T-helper 17 cell (primary cell): Measurements from ENCODE around the gene SLC26A6. TPM values are rescaled to one million over a fixed set of nuclear protein-coding genes. Genes with fewer than 3 reads are reported as not detected.

ENCODE experiments used
- ATAC-seq: fragments of 150-1000 bp; cut with Tn5 transposase; 2 replicates; pipeline ENCODE4 v1.10.0; 2021; ENCODE audit warnings: mild to moderate bottlenecking, moderate library complexity
- DNase-seq, 3 donors: peaks; one replicate each; pipeline versions ENCODE4 v3.0.0 to v3.0.0-alpha.2; 2020 to 2021
- H3K9me3 ChIP-seq: one replicate; pipeline ENCODE4 v1.7.0; 2013; ENCODE audit warnings: low read length, mild to moderate bottlenecking; ENCODE audit not compliant: control insufficient read depth, poor library complexity, severe bottlenecking
- H3K27ac Mint-ChIP-seq: one replicate; pipeline ENCODE4 v1.8.0; 2022; ENCODE audit warnings: mild to moderate bottlenecking, moderate library complexity, mixed read lengths
- H3K27me3 Mint-ChIP-seq: one replicate; pipeline ENCODE4 v1.8.0; 2022; ENCODE audit warnings: mixed read lengths
- H3K36me3 Mint-ChIP-seq: one replicate; pipeline ENCODE4 v1.8.0; 2022; ENCODE audit warnings: low read depth, mixed read lengths
- H3K4me1 Mint-ChIP-seq: one replicate; pipeline ENCODE4 v1.8.0; 2022; ENCODE audit warnings: mild to moderate bottlenecking, mixed read lengths
- H3K4me3 Mint-ChIP-seq: one replicate; pipeline ENCODE4 v1.8.0; 2022; ENCODE audit warnings: mild to moderate bottlenecking, moderate library complexity, mixed read lengths
- total RNA-seq, 4 donors: library from RNA in 2 of 4; stranded (reverse) in 2 of 4; gene quantifications; one replicate each; pipeline ENCODE4 v1.2.3 and lab custom pipeline; 2022 to 2026

The SLC26A6 gene
- total RNA-seq, 2 donors from 2014 or later: 16.4 to 22.1 TPM

- Mint-ChIP-seq H3K4me3 (no peak overlapping the region), H3K27ac (peak overlapping the region; percentile 85), H3K27me3 (peaks cover 25% of the 10 kb centered on the region), H3K4me1 (peaks cover 14% of the 10 kb centered on the region), H3K36me3 (no peaks in the 10 kb centered on the region)
- DNase-seq: no peak
- H3K9me3 ChIP-seq: no peaks in the 10 kb centered on the region
- no peak for ATAC-seq
Measured at GRCh38 chr3:48596676-48597407, 38.4 kb downstream of the SLC26A6 start.

- H3K36me3 Mint-ChIP-seq: no peaks in the 10 kb centered on the region
Measured at GRCh38 chr3:48596157-48596556, 39.1 kb downstream of the SLC26A6 start.

GRCh38 chr3:48595526-48596121, 39.6 kb downstream of the SLC26A6 start:
- Mint-ChIP-seq H3K36me3 (peaks cover 4% of the 10 kb centered on the region), H3K27me3 (peaks cover 35% of the 10 kb centered on the region), H3K27ac (peak overlapping the region; percentile 19), H3K4me3 (no peak overlapping the region), H3K4me1 (peaks cover 14% of the 10 kb centered on the region)
- DNase-seq (no peak), ATAC-seq (peak; percentile 12)
- no peaks in the 10 kb centered on the region for H3K9me3 ChIP-seq

More at GRCh38 chr3:48596157-48596556, 39.1 kb downstream of the SLC26A6 start:
- H3K27ac Mint-ChIP-seq: peak overlapping the region; percentile 19
- ATAC-seq (no peak), DNase-seq (no peak)
- peaks cover 29% of the 10 kb centered on the region for H3K27me3 Mint-ChIP-seq
- peaks cover 14% of the 10 kb centered on the region for H3K4me1 Mint-ChIP-seq
- H3K9me3 ChIP-seq: no peaks in the 10 kb centered on the region
- no peak overlapping the region for H3K4me3 Mint-ChIP-seq

GRCh38 chr3:48595075-48595525, 40.2 kb downstream of the SLC26A6 start, which contains the start of gene COL7A1:
Gene COL7A1 (minus strand): TSS chr3:48595329. CDS start chr3:48595159, 170 bp downstream.
- peaks cover 4% of the 10 kb centered on the region for H3K36me3 Mint-ChIP-seq
- DNase-seq: no peak
- peak; percentile 44 for ATAC-seq
- peak within 1 kb of the TSS; percentile 19 for H3K27ac Mint-ChIP-seq
- peak within 1 kb of the TSS; percentile 63 for H3K4me3 Mint-ChIP-seq
- H3K9me3 ChIP-seq: no peaks in the 10 kb centered on the region
- peaks cover 14% of the 10 kb centered on the region for H3K4me1 Mint-ChIP-seq
- H3K27me3 Mint-ChIP-seq: peaks cover 39% of the 10 kb centered on the region

- H3K4me3 Mint-ChIP-seq: peak overlapping the region; percentile 63
- no peak for ATAC-seq
- peaks cover 44% of the 10 kb centered on the region for H3K27me3 Mint-ChIP-seq
Measured at GRCh38 chr3:48594417-48595049, 40.7 kb downstream of the SLC26A6 start.

GRCh38 chr3:48593337-48593736, 41.9 kb downstream of the SLC26A6 start:
- H3K4me3 Mint-ChIP-seq: no peak overlapping the region
- peaks cover 54% of the 10 kb centered on the region for H3K27me3 Mint-ChIP-seq
- H3K4me1 Mint-ChIP-seq: peaks cover 19% of the 10 kb centered on the region
- no peak overlapping the region for H3K27ac Mint-ChIP-seq
- H3K36me3 Mint-ChIP-seq: peaks cover 6% of the 10 kb centered on the region
- no peak for DNase-seq
- no peak for ATAC-seq
- no peaks in the 10 kb centered on the region for H3K9me3 ChIP-seq

More at GRCh38 chr3:48594417-48595049, 40.7 kb downstream of the SLC26A6 start:
- Mint-ChIP-seq H3K27ac (no peak overlapping the region), H3K4me1 (peaks cover 18% of the 10 kb centered on the region), H3K36me3 (peaks cover 6% of the 10 kb centered on the region)
- no peaks in the 10 kb centered on the region for H3K9me3 ChIP-seq
- DNase-seq: no peak

GRCh38 chr3:48592519-48593087, 42.7 kb downstream of the SLC26A6 start:
- no peak overlapping the region for H3K4me3 Mint-ChIP-seq
- peaks cover 19% of the 10 kb centered on the region for H3K4me1 Mint-ChIP-seq
- no peak overlapping the region for H3K27ac Mint-ChIP-seq
- H3K27me3 Mint-ChIP-seq: peaks cover 62% of the 10 kb centered on the region
- H3K9me3 ChIP-seq: no peaks in the 10 kb centered on the region
- DNase-seq (no peak), ATAC-seq (no peak)
- H3K36me3 Mint-ChIP-seq: peaks cover 6% of the 10 kb centered on the region

GRCh38 chr3:48591886-48592518, 43.3 kb downstream of the SLC26A6 start:
- Mint-ChIP-seq H3K27ac (no peak overlapping the region), H3K36me3 (peaks cover 6% of the 10 kb centered on the region), H3K27me3 (peaks cover 68% of the 10 kb centered on the region), H3K4me1 (peaks cover 15% of the 10 kb centered on the region), H3K4me3 (no peak overlapping the region)
- ATAC-seq (no peak), DNase-seq (no peak)
- H3K9me3 ChIP-seq: no peaks in the 10 kb centered on the region

GRCh38 chr3:48591436-48591835, 43.8 kb downstream of the SLC26A6 start:
- Mint-ChIP-seq H3K36me3 (peaks cover 6% of the 10 kb centered on the region), H3K4me3 (no peak overlapping the region), H3K27ac (no peak overlapping the region), H3K4me1 (peaks cover 15% of the 10 kb centered on the region), H3K27me3 (peaks cover 72% of the 10 kb centered on the region)
- ATAC-seq: no peak
- DNase-seq: no peak
- no peaks in the 10 kb centered on the region for H3K9me3 ChIP-seq

- DNase-seq: no peak
- H3K27ac Mint-ChIP-seq: peak overlapping the region; percentile 6
- no peak for ATAC-seq
- H3K4me1 Mint-ChIP-seq: peaks cover 5% of the 10 kb centered on the region
- peaks cover 55% of the 10 kb centered on the region for H3K27me3 Mint-ChIP-seq
- no peak overlapping the region for H3K4me3 Mint-ChIP-seq
- H3K36me3 Mint-ChIP-seq: peaks cover 6% of the 10 kb centered on the region
- no peaks in the 10 kb centered on the region for H3K9me3 ChIP-seq
Measured at GRCh38 chr3:48588230-48588629, 47.0 kb downstream of the SLC26A6 start.

- H3K27ac Mint-ChIP-seq: peak overlapping the region; percentile 6
- ATAC-seq (no peak), DNase-seq (no peak)
- no peaks in the 10 kb centered on the region for H3K9me3 ChIP-seq
- H3K27me3 Mint-ChIP-seq: peaks cover 51% of the 10 kb centered on the region
- no peak overlapping the region for H3K4me3 Mint-ChIP-seq
- peaks cover 5% of the 10 kb centered on the region for H3K4me1 Mint-ChIP-seq
- peaks cover 6% of the 10 kb centered on the region for H3K36me3 Mint-ChIP-seq
Measured at GRCh38 chr3:48587686-48588085, 47.6 kb downstream of the SLC26A6 start.

GRCh38 chr3:48585411-48585810, 49.9 kb downstream of the SLC26A6 start:
- H3K9me3 ChIP-seq: no peaks in the 10 kb centered on the region
- no peak overlapping the region for H3K4me3 Mint-ChIP-seq
- peaks cover 38% of the 10 kb centered on the region for H3K27me3 Mint-ChIP-seq
- no peak for ATAC-seq
- DNase-seq: no peak
- H3K27ac Mint-ChIP-seq: no peak overlapping the region
- H3K36me3 Mint-ChIP-seq: peaks cover 2% of the 10 kb centered on the region
- peaks cover 5% of the 10 kb centered on the region for H3K4me1 Mint-ChIP-seq

GRCh38 chr3:48584836-48585235, 50.4 kb downstream of the SLC26A6 start:
- Mint-ChIP-seq H3K27me3 (peaks cover 34% of the 10 kb centered on the region), H3K27ac (no peak overlapping the region), H3K36me3 (peaks cover 2% of the 10 kb centered on the region), H3K4me3 (no peak overlapping the region), H3K4me1 (peaks cover 4% of the 10 kb centered on the region)
- DNase-seq (no peak), ATAC-seq (no peak)
- H3K9me3 ChIP-seq: no peaks in the 10 kb centered on the region
